H54 (cell line): Measurements from ENCODE around the gene KLHDC7B.

Experiments
- DNase-seq: peaks from one replicate; pipeline ENCODE4 v3.0.0; 2011; ENCODE audit warnings: low spot score, mixed read lengths; ENCODE audit not compliant: insufficient read length
- FAIRE-seq: peaks from 3 replicates; lab custom pipeline; 2011; peaks lifted over from hg19 to GRCh38; lab: Jason Lieb, UNC
- POLR2A ChIP-seq: IDR thresholded peaks from 2 replicates; pipeline ENCODE4 v1.6.1; 2011; ENCODE audit warnings: low read depth, mild to moderate bottlenecking, low read length

The KLHDC7B gene

DNA sequence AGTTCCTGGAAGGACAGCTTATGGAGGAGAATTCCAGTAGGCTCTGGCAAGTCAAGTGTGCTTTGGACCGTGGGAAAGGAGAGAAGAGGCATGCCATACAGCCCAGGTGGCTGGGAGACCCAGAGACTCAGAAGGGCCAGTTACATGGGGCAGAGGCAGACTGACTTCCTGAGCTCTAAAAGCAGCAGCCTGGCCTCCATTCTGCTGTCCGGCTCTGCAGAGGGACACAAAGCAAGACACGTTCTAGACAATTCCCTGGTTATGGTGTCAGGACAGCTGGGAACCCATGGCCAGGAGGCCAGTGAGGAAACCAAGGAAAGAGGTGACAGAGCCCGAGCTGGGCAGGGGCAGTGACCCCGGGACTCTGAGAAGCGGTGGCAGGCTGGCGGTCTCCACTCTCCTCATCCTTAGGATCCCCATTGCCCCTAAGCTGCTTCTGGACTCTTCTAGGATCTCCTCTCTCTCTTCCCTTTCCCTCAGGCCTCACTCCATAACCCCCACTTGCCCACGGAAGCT is 29.8 kb downstream of the KLHDC7B start:
- FAIRE-seq (no peak), DNase-seq (no peak)

DNA sequence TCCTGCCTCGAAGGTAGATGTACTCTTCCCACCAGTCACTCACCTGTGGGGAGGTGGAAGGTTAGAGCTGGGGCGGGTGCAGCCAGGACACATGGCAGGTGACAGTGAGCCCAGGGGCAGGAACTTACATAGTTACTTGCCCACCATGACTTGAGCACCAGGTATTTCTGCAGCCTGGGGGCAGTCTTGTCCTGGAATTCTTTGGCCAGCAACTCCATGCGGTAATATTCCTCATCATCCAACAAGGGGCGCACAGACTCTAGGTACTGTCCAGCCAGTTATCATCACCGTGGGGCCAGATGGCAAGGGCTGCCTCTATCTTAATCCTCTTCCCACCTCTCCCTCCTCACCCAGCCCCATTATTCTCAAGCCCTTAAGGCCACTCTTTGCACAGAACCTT is 30.4 kb downstream of the KLHDC7B start:
- FAIRE-seq (no peak), DNase-seq (no peak)

More for the DNA sequence above, 29.8 kb downstream of the KLHDC7B start:
- no peak for TF ChIP-seq POLR2A

GRCh38 chr22:50576806-50577696 is 31.4 kb downstream of the KLHDC7B start:
- TF ChIP-seq POLR2A = no peak
- no peak for FAIRE-seq
- DNase-seq = peak; percentile 50

More for the DNA sequence above, 30.4 kb downstream of the KLHDC7B start:
- no peak for TF ChIP-seq POLR2A

GRCh38 chr22:50577697-50577986 is 31.9 kb downstream of the KLHDC7B start:
- DNase-seq (no peak), FAIRE-seq (no peak)
- no peak for TF ChIP-seq POLR2A

- TF ChIP-seq POLR2A = no peak
- no peak for FAIRE-seq
- DNase-seq = no peak
Measured at GRCh38 chr22:50577987-50578775, 32.5 kb downstream of the KLHDC7B start, which contains the start of gene CPT1B. Gene CPT1B (minus strand): TSS chr22:50578427. CDS start chr22:50577915, 512 bp downstream.

GRCh38 chr22:50578776-50579310 is 33.1 kb downstream of the KLHDC7B start:
- no peak for FAIRE-seq
- no peak for TF ChIP-seq POLR2A

GRCh38 chr22:50579752-50580151 is 34.1 kb downstream of the KLHDC7B start:
- no peak for DNase-seq
- FAIRE-seq = no peak
- no peak for TF ChIP-seq POLR2A

More at GRCh38 chr22:50578776-50579310, 33.1 kb downstream of the KLHDC7B start:
- no peak for DNase-seq

DNA sequence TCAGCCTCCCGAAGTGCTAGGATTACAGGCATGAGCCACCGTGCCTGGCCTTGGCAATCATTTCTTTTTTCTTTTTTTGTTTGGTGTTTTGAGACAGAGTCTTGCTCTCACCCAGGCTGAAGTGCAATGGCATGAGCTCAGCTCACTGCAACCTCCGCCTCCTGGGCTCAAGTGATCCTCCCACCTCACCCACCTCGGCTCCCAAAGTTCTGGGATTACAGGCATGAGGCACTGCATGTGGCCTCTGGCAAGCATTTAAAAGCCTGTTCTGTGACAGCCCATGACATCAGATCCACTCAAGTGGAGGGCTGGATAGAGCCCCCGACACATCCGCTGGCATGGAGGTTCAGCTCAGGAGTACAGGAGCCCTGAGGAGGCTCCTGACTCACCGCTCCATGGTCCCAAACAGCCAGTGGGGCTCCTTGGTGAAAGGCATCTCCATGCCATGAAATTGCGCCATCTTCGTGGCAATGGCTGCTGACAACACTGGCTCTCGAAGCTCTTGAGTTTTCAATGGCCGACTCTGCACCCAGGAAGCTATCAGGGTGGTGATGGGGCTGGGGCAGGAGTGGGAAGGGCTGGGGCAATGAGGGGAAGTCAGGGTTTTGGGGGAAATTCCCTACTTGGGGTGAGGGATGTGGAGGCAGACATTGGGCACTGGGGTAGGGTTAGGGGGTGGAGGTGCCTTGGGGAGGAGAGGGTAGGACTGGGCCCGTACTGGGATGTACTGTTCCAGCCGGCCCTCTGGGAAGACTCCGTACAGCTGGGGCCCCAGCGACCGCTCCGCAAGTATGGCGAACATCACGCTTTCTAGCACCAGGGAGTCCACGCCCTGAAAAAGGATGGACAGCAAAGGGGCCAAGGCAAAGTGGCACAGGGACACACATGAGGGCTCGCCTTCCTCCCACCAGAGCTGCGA is 35.6 kb downstream of the KLHDC7B start:
- DNase-seq (no peak), FAIRE-seq (no peak)
- no peak for TF ChIP-seq POLR2A

DNA sequence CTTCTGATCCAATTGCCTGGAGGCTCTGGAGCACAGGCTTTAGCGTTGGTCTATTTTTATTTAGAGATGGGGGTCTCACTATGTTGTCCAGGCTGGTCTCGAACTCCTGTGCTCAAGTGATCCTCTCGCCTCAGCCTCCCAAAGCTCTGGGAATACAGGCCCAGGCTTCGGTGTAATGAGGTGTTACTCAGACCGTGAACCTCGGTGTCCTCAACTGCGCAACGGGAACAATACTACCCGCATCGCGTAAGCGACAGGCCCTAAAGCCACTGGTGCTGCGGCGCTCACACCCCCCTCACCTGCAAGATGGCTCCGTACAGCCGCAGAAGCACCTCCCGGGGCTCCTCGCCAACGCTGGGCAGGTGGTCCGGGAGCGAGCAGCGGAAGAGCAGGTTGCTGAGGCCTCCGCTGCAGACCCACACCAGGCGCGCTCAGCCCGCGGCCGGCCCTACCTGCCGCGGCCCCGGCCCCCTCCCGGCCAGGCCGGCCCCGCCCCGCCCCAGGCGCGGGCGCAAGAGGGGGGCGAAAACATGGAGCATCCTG is 36.3 kb downstream of the KLHDC7B start:
- FAIRE-seq = no peak
- no peak for DNase-seq
- TF ChIP-seq POLR2A = no peak

- FAIRE-seq (peak; percentile 58), DNase-seq (peak; percentile 98)
- peak; percentile 59 for TF ChIP-seq POLR2A
Measured at GRCh38 chr22:50582493-50583293, 37.0 kb downstream of the KLHDC7B start, which contains the start of gene CHKB. Gene CHKB (minus strand): TSS chr22:50582849. CDS start chr22:50582781, 68 bp downstream.

DNA sequence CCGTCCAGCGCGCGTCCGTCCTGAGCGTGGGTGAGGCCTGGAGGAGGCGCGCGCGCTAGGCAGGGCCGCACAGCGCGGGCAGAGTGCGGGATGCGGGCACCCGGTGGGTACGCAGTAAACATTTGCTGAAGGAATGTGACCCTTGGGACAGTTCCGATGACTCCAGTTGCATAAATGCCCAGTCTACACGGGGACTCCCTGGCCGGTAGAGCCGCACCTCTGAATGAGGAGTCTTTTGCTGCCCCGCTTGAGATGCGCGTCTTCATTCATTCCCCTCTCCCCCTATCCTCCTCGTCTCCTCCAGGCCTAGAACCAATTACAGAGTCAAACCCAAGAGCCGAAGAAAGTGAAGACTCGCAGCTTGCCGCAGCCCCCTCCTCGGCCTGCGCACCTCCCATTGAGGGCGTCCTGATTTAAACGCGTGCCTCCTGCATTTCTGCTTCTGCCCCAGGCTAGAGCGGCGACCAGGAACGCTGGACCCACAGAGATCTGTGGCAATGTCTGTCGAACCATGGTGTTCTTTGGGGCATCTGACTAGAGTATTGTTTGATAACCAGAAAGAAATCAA is 37.7 kb downstream of the KLHDC7B start:
- no peak for DNase-seq
- no peak for FAIRE-seq
- TF ChIP-seq POLR2A = no peak
